IMR-90 (cell line): Measurements from ENCODE around the gene RAB31.

Experiments
- BHLHE40 ChIP-seq: fragments of 150-350 bp; IDR thresholded peaks from 2 replicates; pipeline ENCODE4 v1.6.1; 2016; ENCODE audit warnings: mild to moderate bottlenecking, low read depth, low read length
- CEBPB ChIP-seq: IDR thresholded peaks from 2 replicates; pipeline ENCODE4 v1.6.1; 2012; ENCODE audit warnings: low read depth, low read length, improper control_type of control experiment
- MAFK ChIP-seq: IDR thresholded peaks from 2 replicates; pipeline ENCODE4 v1.6.1; 2012; ENCODE audit warnings: low read depth, low read length, improper control_type of control experiment
- MAZ ChIP-seq: IDR thresholded peaks from 2 replicates; pipeline ENCODE4 v1.6.1; 2012; ENCODE audit warnings: low read depth, mild to moderate bottlenecking, low read length, improper control_type of control experiment, moderate library complexity, borderline replicate concordance
- MXI1 ChIP-seq: IDR thresholded peaks from 2 replicates; pipeline ENCODE4 v1.6.1; 2012; ENCODE audit warnings: low read depth, mild to moderate bottlenecking, low read length, moderate library complexity, borderline replicate concordance
- NFE2L2 ChIP-seq: fragments of 150-350 bp; IDR thresholded peaks from 2 replicates; pipeline ENCODE4 v1.6.1; 2016; ENCODE audit warnings: low read depth, mild to moderate bottlenecking, low read length
- POLR2A ChIP-seq: IDR thresholded peaks from 2 replicates; pipeline ENCODE4 v1.6.1; 2012; ENCODE audit warnings: mild to moderate bottlenecking, low read depth, low read length
- RCOR1 ChIP-seq: IDR thresholded peaks from 2 replicates; pipeline ENCODE4 v1.6.1; 2012; ENCODE audit warnings: mild to moderate bottlenecking, low read length, improper control_type of control experiment; ENCODE audit not compliant: insufficient replicate concordance
- SMC3 ChIP-seq: fragments of 150-350 bp; IDR thresholded peaks from 2 replicates; pipeline ENCODE4 v1.6.1; 2016; ENCODE audit warnings: low read depth, mild to moderate bottlenecking, antibody characterized with exemption, low read length, moderate library complexity
- TF ChIP-seq, protein P1 (sequence below): conservative IDR thresholded peaks from 2 replicates; pipeline ENCODE4 v1.5.1; 2012; ENCODE audit warnings: mild to moderate bottlenecking, low read depth, low read length, improper control_type of control experiment
- TF ChIP-seq, protein P2 (sequence below): fragments of 150-350 bp; IDR thresholded peaks from 2 replicates; pipeline ENCODE4 v1.6.1; 2016; ENCODE audit warnings: low read depth, mild to moderate bottlenecking, low read length, moderate library complexity, borderline replicate concordance

DNA sequence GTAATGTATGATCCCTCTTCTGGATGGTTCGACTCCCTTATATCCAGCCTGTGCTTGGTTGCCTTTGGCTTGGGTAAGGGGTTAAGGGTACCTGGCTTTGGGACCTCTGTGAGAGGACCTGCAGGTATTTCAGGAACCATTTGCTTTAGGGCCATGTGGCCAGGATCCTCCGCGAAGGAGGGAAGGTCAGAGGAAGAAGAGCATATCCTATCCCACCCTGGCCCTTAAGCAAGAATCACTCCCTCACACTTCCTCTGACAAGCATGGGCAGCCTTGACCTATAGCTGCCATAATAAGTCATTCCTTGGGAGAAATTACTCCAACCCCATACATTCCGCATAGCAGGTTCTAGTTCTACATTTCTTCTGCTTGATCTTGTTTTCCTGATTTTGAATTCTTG, 118.6 kb downstream of the RAB31 start:
- TF ChIP-seq NFE2L2 (no peak), CEBPB (no peak), SMC3 (no peak), POLR2A (no peak), MAZ (no peak), MXI1 (no peak), RCOR1 (no peak), MAFK (no peak), BHLHE40 (no peak)
- TF ChIP-seq, protein P1, sequence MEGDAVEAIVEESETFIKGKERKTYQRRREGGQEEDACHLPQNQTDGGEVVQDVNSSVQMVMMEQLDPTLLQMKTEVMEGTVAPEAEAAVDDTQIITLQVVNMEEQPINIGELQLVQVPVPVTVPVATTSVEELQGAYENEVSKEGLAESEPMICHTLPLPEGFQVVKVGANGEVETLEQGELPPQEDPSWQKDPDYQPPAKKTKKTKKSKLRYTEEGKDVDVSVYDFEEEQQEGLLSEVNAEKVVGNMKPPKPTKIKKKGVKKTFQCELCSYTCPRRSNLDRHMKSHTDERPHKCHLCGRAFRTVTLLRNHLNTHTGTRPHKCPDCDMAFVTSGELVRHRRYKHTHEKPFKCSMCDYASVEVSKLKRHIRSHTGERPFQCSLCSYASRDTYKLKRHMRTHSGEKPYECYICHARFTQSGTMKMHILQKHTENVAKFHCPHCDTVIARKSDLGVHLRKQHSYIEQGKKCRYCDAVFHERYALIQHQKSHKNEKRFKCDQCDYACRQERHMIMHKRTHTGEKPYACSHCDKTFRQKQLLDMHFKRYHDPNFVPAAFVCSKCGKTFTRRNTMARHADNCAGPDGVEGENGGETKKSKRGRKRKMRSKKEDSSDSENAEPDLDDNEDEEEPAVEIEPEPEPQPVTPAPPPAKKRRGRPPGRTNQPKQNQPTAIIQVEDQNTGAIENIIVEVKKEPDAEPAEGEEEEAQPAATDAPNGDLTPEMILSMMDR, result no peak
- TF ChIP-seq, protein P2, sequence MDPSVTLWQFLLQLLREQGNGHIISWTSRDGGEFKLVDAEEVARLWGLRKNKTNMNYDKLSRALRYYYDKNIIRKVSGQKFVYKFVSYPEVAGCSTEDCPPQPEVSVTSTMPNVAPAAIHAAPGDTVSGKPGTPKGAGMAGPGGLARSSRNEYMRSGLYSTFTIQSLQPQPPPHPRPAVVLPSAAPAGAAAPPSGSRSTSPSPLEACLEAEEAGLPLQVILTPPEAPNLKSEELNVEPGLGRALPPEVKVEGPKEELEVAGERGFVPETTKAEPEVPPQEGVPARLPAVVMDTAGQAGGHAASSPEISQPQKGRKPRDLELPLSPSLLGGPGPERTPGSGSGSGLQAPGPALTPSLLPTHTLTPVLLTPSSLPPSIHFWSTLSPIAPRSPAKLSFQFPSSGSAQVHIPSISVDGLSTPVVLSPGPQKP, result no peak
